ENCODE data around the gene USP38.

The USP38 gene

GRCh38 chr4:143184503-143185252 is at the start of gene USP38:
Gene USP38 (plus strand): TSS chr4:143184917. CDS start chr4:143185451, 534 bp downstream.
- peak within 1 kb of the TSS; percentile 80 for H3K9ac ChIP-seq (ENCODE audit: low read length)
- H3K9me3 ChIP-seq (ENCODE audit: insufficient read depth, low read length): no peaks in the 10 kb centered on the region
- peak within 1 kb of the TSS; percentile 74 for H3K27ac ChIP-seq (ENCODE audit: low read length)
- peaks cover 35% of the 10 kb centered on the region for H4K20me1 ChIP-seq (ENCODE audit: insufficient read depth, low read length)
- peak within 1 kb of the TSS; percentile 85 for H3K4me3 ChIP-seq (ENCODE audit: low read length)
- H3K4me2 ChIP-seq (ENCODE audit: low read length): peak within 1 kb of the TSS; percentile 92
- no peak for TF ChIP-seq EZH2phosphoT487 (IDR thresholded peaks at IDR 0.05; ENCODE audit: low read depth)
- TF ChIP-seq CTCF (IDR thresholded peaks at IDR 0.05; ENCODE audit: low read depth, low read length): peak; percentile 17; the same call in 1 of the 2 replicates
- H3K79me2 ChIP-seq (ENCODE audit: low read length): peaks cover 71% of the 10 kb centered on the region
- H3K4me1 ChIP-seq (ENCODE audit: low read length): peaks cover 37% of the 10 kb centered on the region
- peak within 1 kb of the TSS; percentile 62 for H2AFZ ChIP-seq (ENCODE audit: low read depth, low read length)
- H3K27me3 ChIP-seq (ENCODE audit: low read depth, low read length): no peaks in the 10 kb centered on the region
- peaks cover 9% of the 10 kb centered on the region for H3K36me3 ChIP-seq (replicated peaks; ENCODE audit: low read depth, low read length)

GRCh38 chr4:143135358-143135757 is 49.4 kb upstream of the USP38 start:
- TF ChIP-seq EZH2phosphoT487 (IDR thresholded peaks at IDR 0.05; ENCODE audit: low read depth): no peak
- no peak for TF ChIP-seq CTCF (IDR thresholded peaks at IDR 0.05; ENCODE audit: low read depth, low read length)
- Histone ChIP-seq H4K20me1 (ENCODE audit: insufficient read depth, low read length) (no peaks in the 10 kb centered on the region), H3K9me3 (ENCODE audit: insufficient read depth, low read length) (no peaks in the 10 kb centered on the region), H2AFZ (ENCODE audit: low read depth, low read length) (no peak overlapping the region), H3K9ac (ENCODE audit: low read length) (no peak overlapping the region), H3K27me3 (ENCODE audit: low read depth, low read length) (no peaks in the 10 kb centered on the region), H3K36me3 (replicated peaks; ENCODE audit: low read depth, low read length) (no peaks in the 10 kb centered on the region), H3K4me2 (ENCODE audit: low read length) (no peak overlapping the region), H3K27ac (ENCODE audit: low read length) (no peak overlapping the region), H3K4me3 (ENCODE audit: low read length) (no peak overlapping the region), H3K79me2 (ENCODE audit: low read length) (no peaks in the 10 kb centered on the region), H3K4me1 (ENCODE audit: low read length) (no peaks in the 10 kb centered on the region)

- Histone ChIP-seq H3K36me3 (replicated peaks; ENCODE audit: low read depth, low read length) (no peaks in the 10 kb centered on the region), H3K79me2 (ENCODE audit: low read length) (no peaks in the 10 kb centered on the region), H3K9ac (ENCODE audit: low read length) (no peak overlapping the region), H4K20me1 (ENCODE audit: insufficient read depth, low read length) (no peaks in the 10 kb centered on the region), H3K27me3 (ENCODE audit: low read depth, low read length) (no peaks in the 10 kb centered on the region), H3K4me2 (ENCODE audit: low read length) (no peak overlapping the region), H2AFZ (ENCODE audit: low read depth, low read length) (no peak overlapping the region), H3K4me3 (ENCODE audit: low read length) (no peak overlapping the region), H3K4me1 (ENCODE audit: low read length) (no peaks in the 10 kb centered on the region), H3K27ac (ENCODE audit: low read length) (no peak overlapping the region), H3K9me3 (ENCODE audit: insufficient read depth, low read length) (no peaks in the 10 kb centered on the region)
- TF ChIP-seq CTCF (IDR thresholded peaks at IDR 0.05; ENCODE audit: low read depth, low read length): no peak
- no peak for TF ChIP-seq EZH2phosphoT487 (IDR thresholded peaks at IDR 0.05; ENCODE audit: low read depth)
These were observed 44.0 kb upstream of the USP38 start for GRCh38 chr4:143140696-143141095.

GRCh38 chr4:143148521-143148920 is 36.2 kb upstream of the USP38 start:
- no peak overlapping the region for H3K4me2 ChIP-seq (ENCODE audit: low read length)
- H3K27me3 ChIP-seq (ENCODE audit: low read depth, low read length): no peaks in the 10 kb centered on the region
- H2AFZ ChIP-seq (ENCODE audit: low read depth, low read length): no peak overlapping the region
- no peaks in the 10 kb centered on the region for H3K9me3 ChIP-seq (ENCODE audit: insufficient read depth, low read length)
- TF ChIP-seq EZH2phosphoT487 (IDR thresholded peaks at IDR 0.05; ENCODE audit: low read depth) (no peak), CTCF (IDR thresholded peaks at IDR 0.05; ENCODE audit: low read depth, low read length) (no peak)
- H3K9ac ChIP-seq (ENCODE audit: low read length): no peak overlapping the region
- H3K4me3 ChIP-seq (ENCODE audit: low read length): no peak overlapping the region
- no peaks in the 10 kb centered on the region for H4K20me1 ChIP-seq (ENCODE audit: insufficient read depth, low read length)
- no peaks in the 10 kb centered on the region for H3K36me3 ChIP-seq (replicated peaks; ENCODE audit: low read depth, low read length)
- H3K27ac ChIP-seq (ENCODE audit: low read length): no peak overlapping the region
- no peaks in the 10 kb centered on the region for H3K79me2 ChIP-seq (ENCODE audit: low read length)
- H3K4me1 ChIP-seq (ENCODE audit: low read length): no peaks in the 10 kb centered on the region

Data from OCI-LY3 (cell line).